WI38 (cell line): ENCODE data around the gene MYOZ3.

ENCODE experiments used
- H3K4me3 ChIP-seq: 2 replicates; pipeline ENCODE4 v1.5.1; 2011; ENCODE audit warnings: low read depth, mild to moderate bottlenecking, control low read depth, low read length
- CTCF ChIP-seq: IDR thresholded peaks from 2 replicates; pipeline ENCODE4 v1.5.1; 2012; ENCODE audit warnings: low read depth, mild to moderate bottlenecking, control low read depth, low read length

MYOZ3 gene

DNA sequence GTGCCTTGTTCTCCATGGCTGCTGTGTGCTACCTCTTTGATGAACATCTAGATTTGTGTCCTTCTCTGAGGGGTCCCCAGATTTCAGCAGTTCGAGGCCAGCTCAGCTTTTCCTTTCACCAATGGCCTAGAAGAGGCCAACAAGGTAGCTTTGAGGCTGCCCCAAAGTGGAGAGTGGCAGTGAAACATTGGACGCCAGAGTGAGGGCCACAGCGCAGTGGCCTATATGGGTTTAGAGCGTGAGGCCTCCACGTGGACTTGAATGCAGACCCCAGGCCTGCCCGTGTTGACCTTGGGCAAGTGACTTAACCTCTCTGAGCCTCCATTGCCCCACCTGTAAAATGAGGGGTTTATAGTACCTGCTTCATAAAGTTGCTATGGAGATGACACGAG, 11.8 kb downstream of the MYOZ3 start:
- TF ChIP-seq CTCF: no peak
- H3K4me3 ChIP-seq: peak overlapping the region; percentile 58

GRCh38 chr5:150674341-150674821, 13.3 kb downstream of the MYOZ3 start:
- H3K4me3 ChIP-seq: no peak overlapping the region
- no peak for TF ChIP-seq CTCF

DNA sequence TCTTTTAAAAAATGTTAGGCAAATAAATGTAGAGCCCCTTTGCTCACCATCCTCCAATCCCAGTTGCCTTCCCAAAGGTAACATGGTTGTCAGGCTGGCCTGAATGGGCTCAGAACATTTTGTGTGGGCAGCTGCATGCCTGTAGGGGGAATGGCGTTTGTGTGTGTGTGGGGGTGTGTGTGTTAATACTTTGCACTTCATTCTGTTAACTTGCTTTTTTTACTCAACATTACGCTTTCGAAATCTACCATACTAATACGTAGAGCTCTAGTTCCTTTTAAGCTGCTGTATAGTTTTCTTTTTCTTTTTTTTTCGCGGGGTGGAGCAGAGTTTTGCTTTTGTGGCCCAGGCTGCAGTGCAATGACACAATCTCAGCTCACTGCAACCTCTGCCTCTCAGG, 14.0 kb downstream of the MYOZ3 start:
- H3K4me3 ChIP-seq: no peak overlapping the region
- no peak for TF ChIP-seq CTCF

- no peak for TF ChIP-seq CTCF
These were observed 15.5 kb downstream of the MYOZ3 start for GRCh38 chr5:150676578-150676977.

DNA sequence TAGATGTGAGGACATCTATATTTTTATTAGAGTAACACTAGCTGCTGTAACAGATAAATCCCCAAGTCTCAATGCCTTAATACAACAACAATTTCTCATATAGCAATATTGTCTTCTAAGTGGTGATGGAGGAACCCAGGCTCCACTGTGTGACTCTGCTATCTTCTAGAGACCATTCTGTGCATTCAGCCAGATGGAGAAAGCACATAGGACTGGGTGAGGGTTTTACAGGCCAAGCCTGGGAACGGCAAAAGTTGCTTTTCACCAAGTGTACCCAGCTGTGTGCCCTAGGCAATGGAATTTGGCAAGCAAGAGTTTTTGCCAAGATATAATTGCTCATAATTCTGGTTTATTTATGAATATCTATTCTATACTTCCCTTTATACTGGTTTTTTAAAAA, 28.1 kb downstream of the MYOZ3 start:
- no peak for TF ChIP-seq CTCF
- no peak overlapping the region for H3K4me3 ChIP-seq

More at GRCh38 chr5:150676578-150676977, 15.5 kb downstream of the MYOZ3 start:
- H3K4me3 ChIP-seq: no peak overlapping the region

- H3K4me3 ChIP-seq: no peak overlapping the region
- no peak for TF ChIP-seq CTCF
These were observed 29.7 kb downstream of the MYOZ3 start for GRCh38 chr5:150690760-150691159.

DNA sequence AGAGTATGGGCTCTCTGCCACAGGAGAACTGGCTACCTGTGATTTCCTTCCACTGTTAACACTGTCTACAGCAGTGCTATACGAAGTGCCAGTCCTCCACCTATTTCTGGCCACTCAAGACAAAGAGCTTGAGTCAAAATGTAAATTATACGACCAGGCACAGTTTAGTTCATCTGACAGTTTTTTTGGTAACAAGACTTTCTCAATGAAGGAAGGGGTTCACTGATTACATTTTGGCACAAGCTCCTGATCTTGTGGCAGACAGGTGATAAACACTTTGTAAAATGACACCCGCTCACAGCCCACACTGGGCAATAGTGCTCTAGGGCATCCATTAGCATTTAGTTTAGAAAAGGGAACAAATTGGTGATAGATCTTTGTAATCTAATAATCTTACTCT, 31.2 kb downstream of the MYOZ3 start:
- no peak for TF ChIP-seq CTCF
- H3K4me3 ChIP-seq: no peak overlapping the region
